AG20443 (cell line): Measurements from ENCODE around the gene NALCN.

ENCODE experiments used
- DNase-seq: peaks from one replicate; pipeline ENCODE4 v3.0.0; 2012; ENCODE audit warnings: low spot score, mixed read lengths

Gene NALCN

GRCh38 chr13:101025925-101026324, 390.4 kb downstream of the NALCN start:
- DNase-seq, result no peak

- no peak for DNase-seq
Observed at GRCh38 chr13:101025519-101025918, 390.8 kb downstream of the NALCN start.

- peak; percentile 15 for DNase-seq
Observed at GRCh38 chr13:101019126-101019525, 397.2 kb downstream of the NALCN start.

GRCh38 chr13:101018720-101019119, 397.6 kb downstream of the NALCN start:
- DNase-seq, result peak; percentile 90

GRCh38 chr13:101017123-101017872, 399.0 kb downstream of the NALCN start:
- no peak for DNase-seq

- DNase-seq, result no peak
Observed at GRCh38 chr13:101016475-101016874, 399.8 kb downstream of the NALCN start.

GRCh38 chr13:101013245-101013644, 403.1 kb downstream of the NALCN start:
- no peak for DNase-seq

GRCh38 chr13:101010100-101010499, 406.2 kb downstream of the NALCN start:
- DNase-seq, result no peak

- DNase-seq, result no peak
Observed at GRCh38 chr13:101007245-101007644, 409.1 kb downstream of the NALCN start.
